ENCODE measurements around the gene CPNE5. TPM values are rescaled to one million over a fixed set of nuclear protein-coding genes. Genes with fewer than 3 reads are reported as not detected.
"Not testable (repeated sequence)": the region's sequence is repeated elsewhere in the genome, so short reads cannot be mapped to it uniquely, and the experiment has no call there.

CPNE5 gene
- total RNA-seq, 4 donors from 2014 or later = 0.23 to 1.1 (median 0.81) TPM; not detected in 1

GRCh38 chr6:36725581-36725980 is 113.7 kb downstream of the CPNE5 start:
- TF ChIP-seq CTCF (IDR thresholded peaks at IDR 0.05) (no peak), POLR2A (IDR thresholded peaks at IDR 0.05) (no peak)
- no peak overlapping the region for H3K4me3 ChIP-seq (ENCODE audit: low read depth, poor library complexity, severe bottlenecking)
- intact Hi-C loops (cut with DNase I; ENCODE audit: low total_unique reads) = loop anchor here (2.0 kb wide), 1 partner anchor 73 kb away; no protein-coding TSS in a partner anchor
- 91 to 96% methylated on average over 7 of the region's 7 CpGs for WGBS, 2 donors
- no peak for DNase-seq (ENCODE audit: low spot score in 2 of 2)

GRCh38 chr6:36724514-36725390 is 114.5 kb downstream of the CPNE5 start:
- TF ChIP-seq POLR2A (IDR thresholded peaks at IDR 0.05) (no peak), CTCF (IDR thresholded peaks at IDR 0.05) (no peak)
- no peak overlapping the region for H3K4me3 ChIP-seq (ENCODE audit: low read depth, poor library complexity, severe bottlenecking)
- 52 to 64% methylated on average over 13 of the region's 13 CpGs for WGBS, 2 donors
- peak in 1 of 2 donors; percentile 60 for DNase-seq (ENCODE audit: low spot score in 2 of 2)
- intact Hi-C loops (cut with DNase I; ENCODE audit: low total_unique reads) = loop anchor here (2.0 kb wide), 1 partner anchor 72 kb away; no protein-coding TSS in a partner anchor

GRCh38 chr6:36723992-36724391 is 115.3 kb downstream of the CPNE5 start:
- not testable (repeated sequence) for DNase-seq (ENCODE audit: low spot score in 2 of 2); H3K4me3 ChIP-seq (ENCODE audit: low read depth, poor library complexity, severe bottlenecking)
- intact Hi-C loops (cut with DNase I; ENCODE audit: low total_unique reads) = loop anchor here (2.0 kb wide), 1 partner anchor 71 kb away; no protein-coding TSS in a partner anchor
- WGBS, 2 donors = 90 to 91% methylated on average over 4 of the region's 4 CpGs

GRCh38 chr6:36722879-36723278 is 116.4 kb downstream of the CPNE5 start:
- no peak for DNase-seq (ENCODE audit: low spot score in 2 of 2)
- H3K4me3 ChIP-seq (ENCODE audit: low read depth, poor library complexity, severe bottlenecking) = no peak overlapping the region
- intact Hi-C loops (cut with DNase I; ENCODE audit: low total_unique reads) = no loop called here
- no peak for TF ChIP-seq CTCF (IDR thresholded peaks at IDR 0.05)
- TF ChIP-seq POLR2A (IDR thresholded peaks at IDR 0.05) = no peak
- WGBS, 2 donors = 63 to 66% methylated on average over 2 of the region's 2 CpGs

- DNase-seq (ENCODE audit: low spot score in 2 of 2) = no peak
- WGBS, 2 donors = 84% methylated on average over 9 to 10 of the region's 10 CpGs
- TF ChIP-seq CTCF (IDR thresholded peaks at IDR 0.05) (no peak), POLR2A (IDR thresholded peaks at IDR 0.05) (no peak)
- intact Hi-C loops (cut with DNase I; ENCODE audit: low total_unique reads) = no loop called here
- no peak overlapping the region for H3K4me3 ChIP-seq (ENCODE audit: low read depth, poor library complexity, severe bottlenecking)
Measured at GRCh38 chr6:36722365-36722764, 116.9 kb downstream of the CPNE5 start.

- intact Hi-C loops (cut with DNase I; ENCODE audit: low total_unique reads) = no loop called here
- no peak for TF ChIP-seq POLR2A (IDR thresholded peaks at IDR 0.05)
- no peak for TF ChIP-seq CTCF (IDR thresholded peaks at IDR 0.05)
- H3K4me3 ChIP-seq (ENCODE audit: low read depth, poor library complexity, severe bottlenecking) = no peak overlapping the region
- 79 to 81% methylated on average over 2 to 3 of the region's 15 CpGs for WGBS, 2 donors
- DNase-seq (ENCODE audit: low spot score in 2 of 2) = no peak
Measured at GRCh38 chr6:36721369-36722140, 117.7 kb downstream of the CPNE5 start.
